HEK293 (cell line): ENCODE measurements around the gene SCPEP1.

ENCODE experiments used
- CTCF ChIP-seq: fragments of 450-650 bp; formaldehyde crosslinking; IDR thresholded peaks from 2 replicates; pipeline ENCODE4 v1.5.1; 2016; ENCODE audit warnings: missing biosample characterization, missing genetic modification characterization
- HIC1 ChIP-seq: fragments of 450-650 bp; formaldehyde crosslinking; IDR thresholded peaks from 2 replicates; pipeline ENCODE4 v1.5.1; 2016; ENCODE audit warnings: missing biosample characterization, missing genetic modification characterization
- MZF1 ChIP-seq: fragments of 450-650 bp; formaldehyde crosslinking; IDR thresholded peaks from 2 replicates; pipeline ENCODE4 v1.5.1; 2017; ENCODE audit warnings: missing biosample characterization, missing genetic modification characterization, borderline replicate concordance
- REST ChIP-seq: fragments of 450-650 bp; formaldehyde crosslinking; IDR thresholded peaks from 2 replicates; pipeline ENCODE4 v1.5.1; 2016; ENCODE audit warnings: missing biosample characterization, missing genetic modification characterization
- SALL2 ChIP-seq: fragments of 450-650 bp; formaldehyde crosslinking; IDR thresholded peaks from 2 replicates; pipeline ENCODE4 v1.5.0; 2017; ENCODE audit warnings: missing biosample characterization, mild to moderate bottlenecking, missing genetic modification characterization, borderline replicate concordance
- ZNF18 ChIP-seq: fragments of 450-650 bp; formaldehyde crosslinking; IDR thresholded peaks from 2 replicates; pipeline ENCODE4 v1.5.1; 2016; ENCODE audit warnings: missing biosample characterization, missing genetic modification characterization
- ZNF274 ChIP-seq, 2 experiments: fragments of 200-500 bp in 1 of 2; fragments of 450-650 bp in 1 of 2; sonication (Bioruptor generic) in 1 of 2; formaldehyde crosslinking in 1 of 2; IDR thresholded peaks; 2 replicates each; pipeline versions ENCODE4 v1.5.1 to v1.6.1; 2014 to 2016; ENCODE audit warnings: borderline replicate concordance in 1 of 2, inconsistent platforms in 1 of 2, low read length in 1 of 2, missing biosample characterization in 1 of 2, missing genetic modification characterization in 1 of 2
- ZNF302 ChIP-seq: fragments of 450-650 bp; formaldehyde crosslinking; IDR thresholded peaks from 2 replicates; pipeline ENCODE4 v1.5.1; 2016; ENCODE audit warnings: missing biosample characterization, missing genetic modification characterization, low read depth
- ZNF324 ChIP-seq: fragments of 450-650 bp; formaldehyde crosslinking; IDR thresholded peaks from 2 replicates; pipeline ENCODE4 v1.5.1; 2016; ENCODE audit warnings: missing biosample characterization, missing genetic modification characterization
- ZNF362 ChIP-seq: fragments of 450-650 bp; formaldehyde crosslinking; IDR thresholded peaks from 2 replicates; pipeline ENCODE4 v1.5.1; 2016; ENCODE audit warnings: missing biosample characterization, missing genetic modification characterization
- ZNF404 ChIP-seq: fragments of 450-650 bp; formaldehyde crosslinking; IDR thresholded peaks from 2 replicates; pipeline ENCODE4 v1.5.1; 2017; ENCODE audit warnings: missing biosample characterization, missing genetic modification characterization
- ZNF561 ChIP-seq: fragments of 450-650 bp; IDR thresholded peaks from 2 replicates; pipeline ENCODE4 v1.5.1; 2018; ENCODE audit warnings: missing biosample characterization, missing genetic modification characterization, borderline replicate concordance
- ZNF580 ChIP-seq: fragments of 450-650 bp; formaldehyde crosslinking; IDR thresholded peaks from 2 replicates; pipeline ENCODE4 v1.5.1; 2016; ENCODE audit warnings: missing biosample characterization, missing genetic modification characterization
- ZNF707 ChIP-seq: fragments of 450-650 bp; formaldehyde crosslinking; IDR thresholded peaks from 2 replicates; pipeline ENCODE4 v1.5.1; 2016; ENCODE audit warnings: missing biosample characterization, missing genetic modification characterization

GRCh38 chr17:57021226-57021940 lies 43.5 kb downstream of the SCPEP1 start:
- TF ChIP-seq ZNF707 (tag by site-specific recombination) = no peak
- TF ChIP-seq ZNF561 = no peak
- TF ChIP-seq ZNF324 (tag by site-specific recombination) = no peak
- no peak for TF ChIP-seq ZNF274 (IDR thresholded peaks at IDR 0.05; ENCODE audit: low read length)
- TF ChIP-seq ZNF274 (tag by site-specific recombination; IDR thresholded peaks at IDR 0.05; ENCODE audit: borderline replicate concordance) = no peak
- TF ChIP-seq ZNF302 = no peak
- no peak for TF ChIP-seq SALL2
- TF ChIP-seq CTCF = no peak
- TF ChIP-seq ZNF580 (tag by site-specific recombination) = no peak
- no peak for TF ChIP-seq ZNF404 (tag by site-specific recombination)
- TF ChIP-seq ZNF362 = no peak
- no peak for TF ChIP-seq REST (tag by site-specific recombination)
- no peak for TF ChIP-seq ZNF18
- TF ChIP-seq HIC1 (tag by site-specific recombination) = no peak
- no peak for TF ChIP-seq MZF1 (tag by site-specific recombination)
